Activated naive CD8-positive, alpha-beta T cell treated with anti-CD3 and anti-CD28 coated beads for 36 hours (primary cell): ENCODE measurements around the gene IGSF9B. TPM values are rescaled to one million over a fixed set of nuclear protein-coding genes. Genes with fewer than 3 reads are reported as not detected.

Experiments
- DNase-seq: peaks from one replicate; pipeline ENCODE4 v3.0.0; 2021
- H3K27ac Mint-ChIP-seq: one replicate; pipeline ENCODE4 v1.8.0; 2022; ENCODE audit warnings: mild to moderate bottlenecking, moderate library complexity, mixed read lengths
- H3K27me3 Mint-ChIP-seq: one replicate; pipeline ENCODE4 v1.8.0; 2022; ENCODE audit warnings: mild to moderate bottlenecking, mixed read lengths
- H3K36me3 Mint-ChIP-seq: one replicate; pipeline ENCODE4 v1.8.0; 2021; ENCODE audit warnings: mild to moderate bottlenecking, mixed read lengths
- H3K4me1 Mint-ChIP-seq: one replicate; pipeline ENCODE4 v1.8.0; 2021; ENCODE audit warnings: mixed read lengths
- H3K4me3 Mint-ChIP-seq: one replicate; pipeline ENCODE4 v1.8.0; 2022; ENCODE audit warnings: mild to moderate bottlenecking, moderate library complexity, mixed read lengths
- H3K9me3 Mint-ChIP-seq: one replicate; pipeline ENCODE4 v1.8.0; 2022; ENCODE audit warnings: mixed read lengths
- total RNA-seq, 2 experiments: library from RNA; stranded (reverse); gene quantifications; one replicate each; pipeline ENCODE4 v1.2.3, GENCODE V29; 2021

The IGSF9B gene
- total RNA-seq, 2 experiments from 2014 or later = 36.0 to 46.5 TPM

- Mint-ChIP-seq H3K9me3 (peaks cover 5% of the 10 kb centered on the region), H3K27me3 (peaks cover 41% of the 10 kb centered on the region), H3K4me1 (no peaks in the 10 kb centered on the region), H3K27ac (no peak overlapping the region), H3K4me3 (no peak overlapping the region), H3K36me3 (no peaks in the 10 kb centered on the region)
- DNase-seq = no peak
These were observed 69.0 kb downstream of the IGSF9B start for GRCh38 chr11:133887692-133888332.

DNA sequence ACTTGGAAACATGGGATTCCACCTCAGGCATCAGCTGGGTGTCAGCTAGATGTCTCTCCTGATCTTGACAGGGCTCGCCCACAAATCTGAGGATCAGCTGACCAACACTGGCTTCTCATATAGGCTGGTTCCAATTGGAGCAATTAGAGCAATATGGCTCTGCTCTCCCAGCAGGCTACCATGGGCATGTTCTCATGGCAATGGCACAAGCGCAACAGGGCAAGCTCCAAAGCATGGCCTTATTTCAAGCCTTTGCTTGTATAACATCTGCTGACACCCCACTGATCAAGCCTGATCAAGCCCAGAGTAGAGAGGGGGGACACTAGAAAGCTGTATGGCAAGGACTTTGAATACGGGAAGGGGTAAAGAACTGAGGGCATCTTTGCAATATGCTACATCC lies 70.7 kb downstream of the IGSF9B start:
- no peaks in the 10 kb centered on the region for H3K4me1 Mint-ChIP-seq
- DNase-seq = no peak
- peaks cover 50% of the 10 kb centered on the region for H3K27me3 Mint-ChIP-seq
- H3K9me3 Mint-ChIP-seq = peaks cover 12% of the 10 kb centered on the region
- H3K4me3 Mint-ChIP-seq = no peak overlapping the region
- no peaks in the 10 kb centered on the region for H3K36me3 Mint-ChIP-seq
- no peak overlapping the region for H3K27ac Mint-ChIP-seq

DNA sequence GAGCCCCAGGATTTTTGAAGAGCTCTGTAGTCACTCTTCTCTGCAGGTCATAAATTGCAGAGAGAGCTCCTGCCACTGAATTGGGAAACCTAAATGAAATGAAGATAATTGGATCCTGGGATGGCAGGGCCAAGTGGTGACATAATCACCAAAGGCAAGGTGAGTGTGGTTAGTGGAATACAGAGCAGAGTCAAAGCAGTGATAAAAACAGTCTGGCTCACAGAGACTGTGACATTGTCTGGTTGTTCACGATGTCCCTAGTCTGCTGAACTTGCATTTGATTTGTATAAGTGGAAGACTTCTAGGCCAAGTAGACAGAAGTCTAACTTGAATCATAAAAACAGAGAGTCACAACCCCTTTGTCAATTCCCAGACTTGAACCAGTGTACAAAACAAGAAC lies 84.6 kb downstream of the IGSF9B start:
- no peaks in the 10 kb centered on the region for H3K4me1 Mint-ChIP-seq

GRCh38 chr11:133867456-133867855 lies 89.3 kb downstream of the IGSF9B start:
- no peaks in the 10 kb centered on the region for H3K36me3 Mint-ChIP-seq
- no peak overlapping the region for H3K27ac Mint-ChIP-seq
- no peak overlapping the region for H3K4me3 Mint-ChIP-seq
- H3K9me3 Mint-ChIP-seq = no peaks in the 10 kb centered on the region
- H3K27me3 Mint-ChIP-seq = peaks cover 12% of the 10 kb centered on the region
- no peaks in the 10 kb centered on the region for H3K4me1 Mint-ChIP-seq
- DNase-seq = no peak

More for the DNA sequence above, 84.6 kb downstream of the IGSF9B start:
- DNase-seq = no peak
- Mint-ChIP-seq H3K36me3 (no peaks in the 10 kb centered on the region), H3K4me3 (no peak overlapping the region), H3K9me3 (no peaks in the 10 kb centered on the region), H3K27me3 (no peaks in the 10 kb centered on the region), H3K27ac (no peak overlapping the region)

GRCh38 chr11:133865466-133865865 lies 91.3 kb downstream of the IGSF9B start:
- DNase-seq = no peak
- Mint-ChIP-seq H3K27me3 (peaks cover 16% of the 10 kb centered on the region), H3K4me1 (no peaks in the 10 kb centered on the region), H3K27ac (no peak overlapping the region), H3K36me3 (no peaks in the 10 kb centered on the region), H3K4me3 (no peak overlapping the region), H3K9me3 (no peaks in the 10 kb centered on the region)

DNA sequence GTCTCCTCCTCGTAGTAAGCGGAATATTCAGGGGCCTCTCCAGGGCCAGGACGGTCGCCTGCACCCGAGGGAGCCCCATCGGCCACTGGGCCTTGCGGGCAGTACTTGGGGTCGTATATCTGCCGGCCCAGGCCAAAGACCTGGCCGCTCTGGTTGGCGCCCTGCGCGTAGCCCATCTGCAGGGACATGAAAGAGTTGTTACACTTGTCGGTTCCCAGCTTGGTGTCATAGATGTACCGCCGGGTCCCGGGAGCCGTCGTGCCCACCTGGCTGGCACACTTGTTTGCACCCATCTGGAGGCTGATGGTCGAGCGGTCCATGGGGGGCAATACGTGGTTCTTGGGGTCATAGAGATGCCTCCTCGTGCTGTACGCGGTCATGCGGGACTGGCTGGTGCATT lies 92.0 kb downstream of the IGSF9B start:
- Mint-ChIP-seq H3K36me3 (no peaks in the 10 kb centered on the region), H3K9me3 (no peaks in the 10 kb centered on the region), H3K27me3 (peaks cover 21% of the 10 kb centered on the region), H3K27ac (no peak overlapping the region), H3K4me3 (no peak overlapping the region), H3K4me1 (no peaks in the 10 kb centered on the region)
- no peak for DNase-seq

GRCh38 chr11:133860151-133860550 lies 96.6 kb downstream of the IGSF9B start:
- Mint-ChIP-seq H3K36me3 (no peaks in the 10 kb centered on the region), H3K27ac (no peak overlapping the region), H3K27me3 (peaks cover 55% of the 10 kb centered on the region), H3K4me1 (no peaks in the 10 kb centered on the region), H3K4me3 (no peak overlapping the region), H3K9me3 (no peaks in the 10 kb centered on the region)
- no peak for DNase-seq

Other genes starting within 250 kb of the IGSF9B start
- gene SPATA19, start 111.5 kb downstream of the IGSF9B start, total RNA-seq = not detected
- gene JAM3, start 112.1 kb upstream of the IGSF9B start, total RNA-seq = 10 to 100 TPM; 18.3 to 21.2 TPM